GM18520 (cell line): ENCODE results near the gene TAS2R14.

Source experiments
- ATAC-seq: cut with Tn5 transposase; IDR thresholded peaks from one replicate; pipeline ENCODE4 v1.9.1; 2021; ENCODE audit not compliant: unreplicated experiment

Gene TAS2R14

GRCh38 chr12:10939163-10939562 lies at the start of gene TAS2R14:
TSS of gene TAS2R14 (minus strand) at chr12:10939263. CDS start at chr12:10939207, 56 bp downstream.
- no peak for ATAC-seq

- ATAC-seq = no peak
Measured at GRCh38 chr12:10986812-10987211, 47.7 kb upstream of the TAS2R14 start, which contains the start of gene TAS2R50. TSS of gene TAS2R50 (minus strand) at chr12:10986912. CDS start at chr12:10986860, 52 bp downstream.

GRCh38 chr12:10982244-10982643 lies 43.2 kb upstream of the TAS2R14 start:
- ATAC-seq = no peak

GRCh38 chr12:10974965-10975364 lies 35.9 kb upstream of the TAS2R14 start:
- ATAC-seq = no peak

- no peak for ATAC-seq
Measured at GRCh38 chr12:10968765-10969456, 29.8 kb upstream of the TAS2R14 start.

GRCh38 chr12:10967409-10967808 lies 28.3 kb upstream of the TAS2R14 start:
- no peak for ATAC-seq

GRCh38 chr12:10966314-10966713 lies 27.3 kb upstream of the TAS2R14 start:
- ATAC-seq = no peak

- no peak for ATAC-seq
Measured at GRCh38 chr12:10965476-10965875, 26.4 kb upstream of the TAS2R14 start.

- ATAC-seq = no peak
Measured at GRCh38 chr12:10960211-10960610, 21.1 kb upstream of the TAS2R14 start.

- no peak for ATAC-seq
Measured at GRCh38 chr12:10959804-10960203, 20.7 kb upstream of the TAS2R14 start.

- no peak for ATAC-seq
Measured at GRCh38 chr12:10957741-10958140, 18.7 kb upstream of the TAS2R14 start.

GRCh38 chr12:10956085-10956484 lies 17.0 kb upstream of the TAS2R14 start:
- no peak for ATAC-seq

- no peak for ATAC-seq
Measured at GRCh38 chr12:10952645-10953044, 13.6 kb upstream of the TAS2R14 start.

- no peak for ATAC-seq
Measured at GRCh38 chr12:10943167-10943566, 4.1 kb upstream of the TAS2R14 start.

GRCh38 chr12:10941916-10942607 lies 3.0 kb upstream of the TAS2R14 start:
- ATAC-seq = no peak

GRCh38 chr12:10941369-10941768 lies 2.3 kb upstream of the TAS2R14 start:
- ATAC-seq = no peak

- no peak for ATAC-seq
Measured at GRCh38 chr12:10940389-10940788, 1.3 kb upstream of the TAS2R14 start.

GRCh38 chr12:10936506-10936905 lies 2.6 kb downstream of the TAS2R14 start:
- ATAC-seq = no peak

- ATAC-seq = no peak
Measured at GRCh38 chr12:10928746-10929286, 10.2 kb downstream of the TAS2R14 start, which contains the start of gene PRH2. TSS of gene PRH2 (plus strand) at chr12:10929236. CDS start at chr12:10929274, 38 bp downstream.

- no peak for ATAC-seq
Measured at GRCh38 chr12:10926269-10926668, 12.8 kb downstream of the TAS2R14 start.

- no peak for ATAC-seq
Measured at GRCh38 chr12:10919809-10920208, 19.3 kb downstream of the TAS2R14 start.

- no peak for ATAC-seq
Measured at GRCh38 chr12:10910380-10910779, 28.7 kb downstream of the TAS2R14 start.
